Endodermal cell (in vitro differentiated cells): Measurements from ENCODE around the gene HLA-A. TPM values are rescaled to one million over a fixed set of nuclear protein-coding genes. Genes with fewer than 3 reads are reported as not detected.

Experiments
- DNase-seq: peaks from one replicate; pipeline ENCODE4 v3.0.0-alpha.2; 2017
- H3K27ac ChIP-seq: 2 replicates; pipeline ENCODE4 v1.5.1; 2013; ENCODE audit warnings: mild to moderate bottlenecking, low read depth, low read length, moderate library complexity
- H3K27me3 ChIP-seq: 2 replicates; pipeline ENCODE4 v1.6.1; 2013; ENCODE audit warnings: mild to moderate bottlenecking, low read length, moderate library complexity; ENCODE audit not compliant: insufficient read depth, control insufficient read depth, poor library complexity, severe bottlenecking
- H3K36me3 ChIP-seq: 2 replicates; pipeline ENCODE4 v1.7.0; 2013; ENCODE audit warnings: mild to moderate bottlenecking, low read length, moderate library complexity; ENCODE audit not compliant: control insufficient read depth, insufficient read depth
- H3K4me1 ChIP-seq: one replicate; pipeline ENCODE4 v1.7.0; 2013; ENCODE audit warnings: low read length; ENCODE audit not compliant: control insufficient read depth, insufficient read depth
- H3K4me3 ChIP-seq: 2 replicates; pipeline ENCODE4 v1.5.1; 2013; ENCODE audit warnings: mild to moderate bottlenecking, low read length, moderate library complexity
- H3K9ac ChIP-seq: 2 replicates; pipeline ENCODE4 v1.6.1; 2013; ENCODE audit warnings: mild to moderate bottlenecking, low read length, moderate library complexity; ENCODE audit not compliant: poor library complexity, severe bottlenecking; ENCODE audit errors: extremely low read depth
- H3K9me3 ChIP-seq: 2 replicates; pipeline ENCODE4 v1.6.1; 2013; ENCODE audit warnings: mild to moderate bottlenecking, low read length, moderate library complexity; ENCODE audit not compliant: control insufficient read depth
- H3K27ac Mint-ChIP-seq: 2 replicates; pipeline ENCODE4 v1.8.0; 2020; ENCODE audit warnings: mixed read lengths
- H3K27me3 Mint-ChIP-seq: 2 replicates; pipeline ENCODE4 v1.8.0; 2021; ENCODE audit warnings: mild to moderate bottlenecking, mixed read lengths; ENCODE audit not compliant: insufficient read depth
- H3K36me3 Mint-ChIP-seq: 2 replicates; pipeline ENCODE4 v1.8.0; 2020; ENCODE audit warnings: low read depth, mixed read lengths
- H3K4me1 Mint-ChIP-seq: 2 replicates; pipeline ENCODE4 v1.8.0; 2020; ENCODE audit warnings: mixed read lengths
- H3K4me3 Mint-ChIP-seq: 2 replicates; pipeline ENCODE4 v1.8.0; 2020; ENCODE audit warnings: mild to moderate bottlenecking, moderate library complexity, mixed read lengths
- H3K9me3 Mint-ChIP-seq: 2 replicates; pipeline ENCODE4 v1.8.0; 2020; ENCODE audit warnings: mild to moderate bottlenecking, mixed read lengths
- CTCF ChIP-seq: fragments of 200-600 bp; sonication (generic); conservative IDR thresholded peaks from 2 replicates; pipeline ENCODE4 v1.5.0; 2021; ENCODE audit warnings: antibody characterized with exemption, mild to moderate bottlenecking
- WGBS, 2 experiments: methylation state at CpG; one replicate each; pipeline versions ENCODE4 v1.1.5 to v1.1.7; 2013; ENCODE audit warnings: missing lambda C conversion rate in 2 of 2, mixed read lengths in 1 of 2; ENCODE audit not compliant: insufficient coverage in 1 of 2, insufficient read length in 1 of 2; 5-methylcytosine and 5-hydroxymethylcytosine counted together
- total RNA-seq, 2 donors: library from RNA; stranded (reverse); fragmentation: NEBNext Ultra II Directional in 1 of 2; extraction: Animal tissue kit (Norgen Biotek cat#: 25700) in 1 of 2; gene quantifications; 2 replicates in 1 of 2; 3 replicates in 1 of 2; pipeline ENCODE4 v1.2.1, GENCODE V29; 2021

The HLA-A gene
- total RNA-seq, 2 donors from 2014 or later, result 212 to 282 TPM

GRCh38 chr6:29964518-29964886, 22.2 kb downstream of the HLA-A start:
- peak overlapping the region; percentile 81 for H3K4me3 ChIP-seq
- H3K27me3 Mint-ChIP-seq, result no peaks in the 10 kb centered on the region
- H3K27ac Mint-ChIP-seq, result peak overlapping the region; percentile 96
- H3K4me1 ChIP-seq, result peaks cover 9% of the 10 kb centered on the region
- H3K9me3 Mint-ChIP-seq, result no peaks in the 10 kb centered on the region
- no peak for TF ChIP-seq CTCF
- WGBS, 2 experiments, result 8 to 15% methylated on average over 2 to 3 of the region's 3 CpGs
- peak overlapping the region; percentile 77 for H3K9ac ChIP-seq
- peaks cover 38% of the 10 kb centered on the region for H3K4me1 Mint-ChIP-seq
- H3K9me3 ChIP-seq, result no peaks in the 10 kb centered on the region
- H3K4me3 Mint-ChIP-seq, result peak overlapping the region; percentile 54
- H3K27me3 ChIP-seq, result no peaks in the 10 kb centered on the region
- no peak for DNase-seq
- H3K36me3 Mint-ChIP-seq, result no peaks in the 10 kb centered on the region
- no peaks in the 10 kb centered on the region for H3K36me3 ChIP-seq
- H3K27ac ChIP-seq, result peak overlapping the region; percentile 76

- WGBS, 2 experiments, result 5 to 7% methylated on average over 7 of the region's 7 CpGs
- peak overlapping the region; percentile 81 for H3K4me3 ChIP-seq
- DNase-seq, result peak; percentile 90
Observed at GRCh38 chr6:29964887-29965562, 22.7 kb downstream of the HLA-A start.

GRCh38 chr6:29965563-29965872, 23.2 kb downstream of the HLA-A start:
- no peak for DNase-seq
- Histone ChIP-seq H3K9me3 (no peaks in the 10 kb centered on the region), H3K36me3 (no peaks in the 10 kb centered on the region), H3K4me1 (peaks cover 9% of the 10 kb centered on the region), H3K9ac (peak overlapping the region; percentile 77), H3K27me3 (no peaks in the 10 kb centered on the region), H3K27ac (peak overlapping the region; percentile 76), H3K4me3 (peak overlapping the region; percentile 81)
- whole genome bisulfite sequencing, 2 experiments, result 16% methylated on average over 2 of the region's 2 CpGs; no CpG with 5 or more reads in 1 of the 2 experiments
- H3K27me3 Mint-ChIP-seq, result peaks cover 3% of the 10 kb centered on the region
- H3K9me3 Mint-ChIP-seq, result no peaks in the 10 kb centered on the region
- peaks cover 38% of the 10 kb centered on the region for H3K4me1 Mint-ChIP-seq
- no peaks in the 10 kb centered on the region for H3K36me3 Mint-ChIP-seq
- H3K27ac Mint-ChIP-seq, result peak overlapping the region; percentile 96
- TF ChIP-seq CTCF, result peak; percentile 32
- peak overlapping the region; percentile 54 for H3K4me3 Mint-ChIP-seq

More at GRCh38 chr6:29964887-29965562, 22.7 kb downstream of the HLA-A start:
- Histone ChIP-seq H3K27ac (peak overlapping the region; percentile 76), H3K27me3 (no peaks in the 10 kb centered on the region), H3K9ac (peak overlapping the region; percentile 77), H3K36me3 (no peaks in the 10 kb centered on the region), H3K9me3 (no peaks in the 10 kb centered on the region), H3K4me1 (peaks cover 9% of the 10 kb centered on the region)
- Mint-ChIP-seq H3K4me3 (peak overlapping the region; percentile 54), H3K27ac (peak overlapping the region; percentile 96), H3K36me3 (no peaks in the 10 kb centered on the region), H3K9me3 (no peaks in the 10 kb centered on the region), H3K27me3 (no peaks in the 10 kb centered on the region), H3K4me1 (peaks cover 38% of the 10 kb centered on the region)
- no peak for TF ChIP-seq CTCF
